SHP77 (cell line): ENCODE measurements around the gene CDH24.
"Not testable (repeated sequence)": the region's sequence is repeated elsewhere in the genome, so short reads cannot be mapped to it uniquely, and the experiment has no call there.

Experiments used
- DNase-seq, 2 experiments: peaks; one replicate each; lab custom pipeline; 2025; lab: John Stamatoyannopoulos, UW

The CDH24 gene

DNA sequence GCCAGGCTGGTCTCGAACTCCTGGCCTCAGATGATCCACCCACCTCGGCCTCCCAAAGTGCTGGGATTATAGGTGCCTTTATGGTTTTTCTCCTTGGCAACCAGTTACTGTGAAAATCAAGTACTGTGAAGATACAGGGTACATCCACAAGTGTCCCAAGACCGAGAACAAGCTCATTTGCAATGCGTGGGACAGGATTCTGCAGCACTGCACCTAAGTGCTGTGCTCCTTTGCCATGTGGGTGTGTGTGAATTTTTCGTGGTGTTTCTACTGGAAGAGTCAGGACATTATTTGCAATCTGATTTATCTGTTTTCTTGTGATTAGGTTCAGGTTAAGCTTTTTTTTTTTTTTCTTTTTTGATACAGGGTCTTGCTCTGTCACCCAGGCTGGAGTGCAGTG, 40.2 kb downstream of the CDH24 start:
- no peak for DNase-seq

DNA sequence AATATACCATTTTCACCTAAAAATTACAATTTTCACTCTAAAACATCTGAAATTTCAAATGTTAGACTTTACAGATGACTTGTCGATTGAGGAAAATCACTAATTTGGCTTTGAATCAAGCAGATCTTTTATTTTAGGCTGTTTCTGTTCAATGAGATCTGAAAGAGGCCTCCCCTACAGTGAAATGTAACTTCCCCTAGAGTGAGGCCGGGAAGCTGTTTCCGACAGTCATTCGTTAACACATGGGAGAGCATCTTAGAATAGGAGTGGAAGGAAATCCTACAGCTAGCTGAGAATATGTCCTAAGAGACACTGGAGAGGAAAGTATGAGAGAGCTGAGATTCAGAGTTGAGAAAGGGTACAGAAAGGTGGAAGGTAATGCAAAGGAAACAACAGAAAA, 41.7 kb downstream of the CDH24 start:
- no peak for DNase-seq

- not testable (repeated sequence) for DNase-seq
Measured at GRCh38 chr14:23013749-23014054, 43.6 kb downstream of the CDH24 start.

- DNase-seq = no peak
Measured at GRCh38 chr14:23013054-23013748, 44.1 kb downstream of the CDH24 start.

- DNase-seq = peak; percentile 59 to 89
Measured at GRCh38 chr14:23009939-23010726, 47.2 kb downstream of the CDH24 start, which contains the start of gene C14orf93. C14orf93 (minus strand) TSS chr14:23010143; CDS start chr14:22999023, 11,120 bp downstream.

DNA sequence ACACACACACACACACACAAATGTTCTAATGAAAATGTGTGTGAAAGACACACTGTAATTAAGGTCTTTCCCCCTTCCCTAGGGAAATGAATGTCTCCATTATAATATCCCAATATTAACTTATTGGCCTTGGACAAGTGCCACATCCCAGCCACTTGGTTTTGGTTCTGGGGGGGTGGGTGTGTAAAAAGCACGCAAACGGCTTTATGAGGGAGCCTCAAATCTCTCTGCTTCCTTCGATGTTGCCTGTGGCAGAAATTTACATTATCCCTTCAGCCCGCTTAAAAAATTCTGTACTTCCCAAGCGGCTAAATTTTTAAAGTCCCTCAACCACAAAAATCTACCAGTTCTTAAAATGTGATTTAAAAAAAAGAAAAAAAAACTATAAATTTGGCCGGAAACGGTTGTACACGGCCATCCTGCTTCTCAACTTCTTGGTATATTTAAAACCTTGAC, 47.8 kb downstream of the CDH24 start:
- no peak for DNase-seq

- DNase-seq = peak in 1 of 2 experiments; percentile 1
Measured at GRCh38 chr14:23008831-23009230, 48.5 kb downstream of the CDH24 start.

GRCh38 chr14:23006544-23007419, 50.5 kb downstream of the CDH24 start:
- DNase-seq = peak; percentile 98 to 99

DNA sequence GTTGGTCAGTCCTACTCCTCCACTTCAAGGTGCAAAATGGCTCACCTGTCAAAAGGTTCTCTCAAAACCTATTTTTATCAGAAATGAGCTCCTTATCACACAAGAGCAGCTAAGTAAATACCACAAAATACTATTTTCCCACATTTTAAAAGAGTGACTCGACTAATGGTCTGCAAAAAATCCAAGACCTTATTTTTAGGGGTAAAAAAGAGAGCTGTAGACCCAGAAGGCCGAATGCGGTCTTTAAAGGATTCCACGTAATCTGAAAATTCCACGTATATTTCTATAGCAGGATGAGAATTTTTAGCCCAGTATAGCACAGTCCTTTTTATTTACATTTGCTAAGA, 51.2 kb downstream of the CDH24 start:
- DNase-seq = no peak

- DNase-seq = no peak
Measured at GRCh38 chr14:23005451-23006187, 51.7 kb downstream of the CDH24 start.

DNA sequence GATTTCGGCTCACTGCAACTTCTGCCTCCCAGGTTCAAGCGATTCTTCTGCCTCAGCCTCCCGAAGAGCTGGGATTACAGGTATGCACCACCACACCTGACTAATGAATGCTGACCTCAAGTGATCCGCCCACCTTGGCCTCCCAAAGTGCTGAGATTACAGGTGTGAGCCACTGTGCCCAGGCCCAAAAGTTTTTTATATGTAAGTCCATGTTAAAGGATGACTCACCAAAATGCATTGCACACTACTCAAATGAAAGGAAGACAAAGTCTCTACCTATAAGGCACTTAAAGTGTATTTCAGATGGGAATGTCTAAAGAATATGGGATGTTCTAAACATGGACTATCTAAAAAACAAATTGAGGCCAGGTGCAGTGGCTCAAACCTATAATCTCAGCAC, 53.0 kb downstream of the CDH24 start:
- DNase-seq = not testable (repeated sequence)

GRCh38 chr14:23002592-23002991, 54.7 kb downstream of the CDH24 start:
- no peak for DNase-seq

DNA sequence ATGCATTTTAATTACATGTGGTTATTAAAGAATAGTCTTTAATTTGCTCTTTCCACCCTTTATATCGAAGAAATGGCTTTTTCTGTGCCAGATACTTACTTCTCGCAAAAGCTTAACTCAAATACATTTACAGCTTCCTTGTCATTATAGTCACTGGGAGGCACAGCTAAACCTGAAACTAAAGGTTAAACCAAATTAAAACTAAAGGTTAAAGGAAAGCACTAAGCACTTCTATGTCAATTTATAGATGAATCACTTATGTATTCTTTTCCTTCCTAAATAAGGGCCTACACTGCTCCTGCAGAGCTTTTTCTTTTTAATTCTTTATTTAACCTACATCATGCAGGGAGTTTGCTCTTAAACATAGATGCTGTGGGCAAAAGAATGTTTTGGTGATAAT, 56.5 kb downstream of the CDH24 start:
- no peak for DNase-seq

- no peak for DNase-seq
Measured at GRCh38 chr14:22998329-22999012, 58.8 kb downstream of the CDH24 start.

DNA sequence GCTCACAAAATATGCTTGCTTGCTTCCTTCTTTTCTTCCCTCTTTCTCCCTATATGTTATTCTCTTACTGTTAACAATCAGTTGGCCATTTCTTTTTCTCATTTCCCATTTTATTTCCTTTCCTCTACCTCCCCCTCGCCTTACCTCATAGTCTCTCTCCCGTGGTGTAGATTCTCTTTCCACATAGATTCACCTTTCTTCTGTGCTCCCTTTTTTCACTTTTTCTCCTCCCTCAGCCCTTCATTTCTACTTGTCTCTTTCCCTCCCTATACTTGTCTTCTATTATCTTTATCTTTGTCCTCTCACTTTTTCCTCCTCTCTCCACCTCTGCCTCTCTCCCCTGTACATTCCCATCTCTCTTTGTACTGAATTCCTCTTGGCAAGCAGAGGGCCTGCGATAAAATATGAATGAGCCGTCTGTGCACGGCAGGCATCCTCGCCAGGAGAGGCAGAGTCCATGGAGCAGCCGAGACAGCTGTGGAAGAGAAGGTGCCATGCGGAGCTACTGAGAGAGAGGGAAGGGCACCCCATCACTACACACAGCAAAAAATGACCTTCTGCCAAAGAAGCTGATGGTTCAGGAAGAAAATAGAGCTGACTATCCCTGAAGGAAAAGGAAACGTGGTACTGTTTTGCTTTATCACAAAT, 59.5 kb downstream of the CDH24 start:
- DNase-seq = no peak
